IMR-90 (cell line): Measurements from ENCODE around the gene SBF2. TPM values are rescaled to one million over a fixed set of nuclear protein-coding genes. Genes with fewer than 3 reads are reported as not detected.
A peak's percentile ranks its signal among the peaks of the same experiment; 100 is the strongest.

ENCODE experiments used
- ATAC-seq: fragments of 200-7000 bp; cut with Tn5 transposase; 2 replicates; pipeline ENCODE4 v1.9.1; 2020; ENCODE audit warnings: low read depth, mild to moderate bottlenecking, moderate library complexity
- BruUV-seq: library from RNA; stranded (reverse); fragments of 400-500 nt; replicated peaks from 2 replicates; lab custom pipeline; 2021; lab: Mats Ljungman, UMichigan
- CTCF ChIA-PET: fragments of 300-600 bp; formaldehyde crosslinking; extraction: SDS; loops from one replicate; lab custom pipeline; 2021; ENCODE audit warnings: antibody characterized with exemption; lab: Yijun Ruan, JAX
- POLR2A ChIA-PET: fragments of 300-600 bp; sonication (Branson Sonifier 250); formaldehyde crosslinking; loops from one replicate; lab custom pipeline; 2022; ENCODE audit warnings: antibody characterized with exemption; ENCODE audit not compliant: unreplicated experiment; lab: Charles Lee
- DNase-seq: peaks from one replicate; pipeline ENCODE4 v3.0.0; 2013
- H2AFZ ChIP-seq: replicated peaks from 2 replicates; pipeline ENCODE3; 2013; ENCODE audit warnings: low read length, mild to moderate bottlenecking; ENCODE audit not compliant: poor library complexity
- H2AK5ac ChIP-seq: 2 replicates; pipeline ENCODE4 v1.6.1; 2013; ENCODE audit warnings: low read depth, low read length, inconsistent platforms
- H2AK9ac ChIP-seq: replicated peaks from 2 replicates; pipeline ENCODE3; 2013; ENCODE audit warnings: mild to moderate bottlenecking, low read depth, low read length, moderate library complexity; ENCODE audit not compliant: poor library complexity
- H2BK120ac ChIP-seq: 2 replicates; pipeline ENCODE4 v1.6.1; 2013; ENCODE audit warnings: low read depth, low read length, inconsistent platforms
- H2BK15ac ChIP-seq: 3 replicates; pipeline ENCODE4 v1.6.1; 2013; ENCODE audit warnings: low read depth, low read length, inconsistent platforms
- H2BK20ac ChIP-seq: 2 replicates; pipeline ENCODE4 v1.6.1; 2013; ENCODE audit warnings: low read depth, mild to moderate bottlenecking, inconsistent platforms, low read length, moderate library complexity
- H2BK5ac ChIP-seq: 2 replicates; pipeline ENCODE4 v1.6.1; 2013; ENCODE audit warnings: mild to moderate bottlenecking, low read depth, low read length, inconsistent platforms; ENCODE audit not compliant: poor library complexity, severe bottlenecking
- H3K14ac ChIP-seq: replicated peaks from 2 replicates; pipeline ENCODE4 v1.6.1; 2013; ENCODE audit warnings: low read depth, low read length, inconsistent platforms
- H3K18ac ChIP-seq: 2 replicates; pipeline ENCODE4 v1.6.1; 2013; ENCODE audit warnings: low read depth, low read length, control low read depth
- H3K23ac ChIP-seq: 2 replicates; pipeline ENCODE4 v1.6.1; 2013; ENCODE audit warnings: low read depth, low read length, inconsistent platforms
- H3K27ac ChIP-seq: 2 replicates; pipeline ENCODE4 v1.5.1; 2013; ENCODE audit warnings: mild to moderate bottlenecking, control low read depth, low read length; ENCODE audit not compliant: insufficient read depth
- H3K27me3 ChIP-seq: 2 replicates; pipeline ENCODE4 v1.6.1; 2013; ENCODE audit warnings: low read length; ENCODE audit not compliant: control insufficient read depth, insufficient read depth
- H3K36me3 ChIP-seq: 2 replicates; pipeline ENCODE4 v1.6.1; 2013; ENCODE audit warnings: low read length, mixed read lengths; ENCODE audit not compliant: control insufficient read depth, insufficient read depth
- H3K4ac ChIP-seq: 2 replicates; pipeline ENCODE4 v1.6.1; 2013; ENCODE audit warnings: low read depth, low read length, inconsistent platforms
- H3K4me1 ChIP-seq: 2 replicates; pipeline ENCODE4 v1.6.1; 2013; ENCODE audit warnings: low read length, mixed read lengths; ENCODE audit not compliant: control insufficient read depth, insufficient read depth
- H3K4me2 ChIP-seq: 2 replicates; pipeline ENCODE4 v1.6.1; 2013; ENCODE audit warnings: low read depth, mild to moderate bottlenecking, control low read depth, low read length, moderate library complexity
- H3K4me3 ChIP-seq: 2 replicates; pipeline ENCODE4 v1.5.1; 2013; ENCODE audit warnings: low read depth, mild to moderate bottlenecking, control low read depth, low read length, moderate library complexity; ENCODE audit not compliant: insufficient read depth
- H3K56ac ChIP-seq: 2 replicates; pipeline ENCODE4 v1.6.1; 2013; ENCODE audit warnings: low read length, inconsistent platforms; ENCODE audit not compliant: insufficient read depth; ENCODE audit errors: extremely low read depth
- H3K79me1 ChIP-seq, 2 experiments: 2 replicates each; pipeline ENCODE4 v1.6.1; 2013; ENCODE audit warnings: low read length in 2 of 2, inconsistent platforms in 1 of 2, low read depth in 1 of 2
- H3K9ac ChIP-seq: 2 replicates; pipeline ENCODE4 v1.6.1; 2013; ENCODE audit warnings: low read depth, low read length, control low read depth
- H3K9me1 ChIP-seq: 2 replicates; pipeline ENCODE4 v1.6.1; 2013; ENCODE audit warnings: low read length, inconsistent platforms; ENCODE audit not compliant: insufficient read depth
- H3K9me3 ChIP-seq: 2 replicates; pipeline ENCODE4 v1.6.1; 2013; ENCODE audit warnings: low read length; ENCODE audit not compliant: control insufficient read depth, insufficient read depth
- H4K20me1 ChIP-seq: 2 replicates; pipeline ENCODE4 v1.6.1; 2013; ENCODE audit warnings: low read length, inconsistent platforms; ENCODE audit not compliant: insufficient read depth
- H4K5ac ChIP-seq: 2 replicates; pipeline ENCODE4 v1.6.1; 2013; ENCODE audit warnings: mild to moderate bottlenecking, low read depth, low read length, control low read depth
- H4K8ac ChIP-seq, 2 experiments: 2 replicates each; pipeline ENCODE4 v1.6.1; 2013; ENCODE audit warnings: low read depth in 2 of 2, low read length in 2 of 2, control low read depth in 1 of 2, inconsistent platforms in 1 of 2
- H4K91ac ChIP-seq: 2 replicates; pipeline ENCODE4 v1.6.1; 2013; ENCODE audit warnings: low read depth, low read length, inconsistent platforms; ENCODE audit not compliant: insufficient read depth
- CEBPB ChIP-seq: IDR thresholded peaks from 2 replicates; pipeline ENCODE4 v1.6.1; 2012; ENCODE audit warnings: low read depth, low read length, improper control_type of control experiment
- CHD1 ChIP-seq: IDR thresholded peaks from 2 replicates; pipeline ENCODE4 v1.6.1; 2012; ENCODE audit warnings: low read depth, low read length, improper control_type of control experiment
- ELK1 ChIP-seq: fragments of 150-350 bp; IDR thresholded peaks from 2 replicates; pipeline ENCODE4 v1.6.1; 2016; ENCODE audit warnings: low read depth, mild to moderate bottlenecking, low read length, moderate library complexity, borderline replicate concordance
- FOS ChIP-seq: fragments of 150-350 bp; IDR thresholded peaks from 2 replicates; pipeline ENCODE4 v1.6.1; 2016; ENCODE audit warnings: low read depth, low read length
- MAZ ChIP-seq: IDR thresholded peaks from 2 replicates; pipeline ENCODE4 v1.6.1; 2012; ENCODE audit warnings: low read depth, mild to moderate bottlenecking, low read length, improper control_type of control experiment, moderate library complexity, borderline replicate concordance
- MXI1 ChIP-seq: IDR thresholded peaks from 2 replicates; pipeline ENCODE4 v1.6.1; 2012; ENCODE audit warnings: low read depth, mild to moderate bottlenecking, low read length, moderate library complexity, borderline replicate concordance
- NFE2L2 ChIP-seq: fragments of 150-350 bp; IDR thresholded peaks from 2 replicates; pipeline ENCODE4 v1.6.1; 2016; ENCODE audit warnings: low read depth, mild to moderate bottlenecking, low read length
- POLR2A ChIP-seq: IDR thresholded peaks from 2 replicates; pipeline ENCODE4 v1.6.1; 2012; ENCODE audit warnings: mild to moderate bottlenecking, low read depth, low read length
- RAD21 ChIP-seq: IDR thresholded peaks from 2 replicates; pipeline ENCODE4 v1.6.1; 2012; ENCODE audit warnings: low read length, improper control_type of control experiment
- RCOR1 ChIP-seq: IDR thresholded peaks from 2 replicates; pipeline ENCODE4 v1.6.1; 2012; ENCODE audit warnings: mild to moderate bottlenecking, low read length, improper control_type of control experiment; ENCODE audit not compliant: insufficient replicate concordance
- RFX5 ChIP-seq: IDR thresholded peaks from 2 replicates; pipeline ENCODE4 v1.8.0; 2012; ENCODE audit warnings: low read depth, mild to moderate bottlenecking, low read length, moderate library complexity
- WGBS, 2 experiments: methylation state at CpG; one replicate each; pipeline versions ENCODE4 v1.1.5 to v1.1.7; 2013; ENCODE audit warnings: missing lambda C conversion rate in 2 of 2; ENCODE audit not compliant: insufficient read length in 1 of 2; ENCODE audit errors: extremely low coverage in 2 of 2; 5-methylcytosine and 5-hydroxymethylcytosine counted together
- dilution Hi-C: fragments of 300-500 bp; cut with HindIII; formaldehyde crosslinking; loops from one replicate; pipeline ENCODE4 v1.14.3; 2018; ENCODE audit warnings: low sequenced_read_pairs; ENCODE audit not compliant: unreplicated experiment
- in situ Hi-C: fragments of 300-500 bp; cut with MboI; formaldehyde crosslinking; loops from 3 replicates; pipeline ENCODE4 v1.14.3; 2019; ENCODE audit warnings: low sequenced_read_pairs, inconsistent platforms, mixed read lengths
- intact Hi-C: fragments of 100-400 bp; cut with micrococcal nuclease; formaldehyde crosslinking; loops from 2 replicates; pipeline ENCODE4 v1.10.0; 2022
- polyA plus RNA-seq, 3 experiments: library from polyadenylated mRNA; depleted of rRNA; stranded (reverse); fragments of >200 nt; gene quantifications; 2 replicates each; pipeline ENCODE4 v1.2.3, GENCODE V29; 2012; ENCODE audit warnings: low replicate concordance in 1 of 3
- total RNA-seq: library from RNA; depleted of rRNA; stranded (reverse); fragments of >200 nt; gene quantifications from 2 replicates; pipeline ENCODE4 v1.2.3, GENCODE V29; 2012

The SBF2 gene
- total and polyA plus RNA-seq, 2 of the 4 experiments (the other 2 are of a cell fraction) = 23.8 to 51.8 TPM

GRCh38 chr11:10049756-10050155, 244.3 kb downstream of the SBF2 start:
- Histone ChIP-seq H2BK5ac (no peak overlapping the region), H3K56ac (no peak overlapping the region), H4K91ac (no peak overlapping the region), H3K18ac (no peak overlapping the region), H3K4me1 (peaks cover 4% of the 10 kb centered on the region; the same call in 1 of the 2 replicates), H2BK15ac (no peak overlapping the region), H3K23ac (no peak overlapping the region), H3K9ac (no peak overlapping the region), H2BK120ac (no peak overlapping the region), H3K36me3 (no peaks in the 10 kb centered on the region), H3K4me3 (no peak overlapping the region), H2BK20ac (no peak overlapping the region), H3K4me2 (no peak overlapping the region), H2AK5ac (0 out of 2 replicates have a peak overlapping the region, but pooled peaks have one; percentile 24), H3K27me3 (no peaks in the 10 kb centered on the region), H4K8ac (no peak overlapping the region), H3K9me3 (peaks cover 3% of the 10 kb centered on the region), H3K79me1 (peaks cover 16 to 26% of the 10 kb centered on the region in 2 experiments), H2AK9ac (no peak overlapping the region), H3K4ac (no peak overlapping the region), H4K5ac (no peak overlapping the region), H3K27ac (no peak overlapping the region), H3K9me1 (no peaks in the 10 kb centered on the region), H4K20me1 (0 out of 2 replicates have a peak, but pooled peaks cover 3% of the 10 kb centered on the region), H2AFZ (no peak overlapping the region), H3K14ac (no peak overlapping the region)
- ChIA-PET CTCF (interaction anchor here (1.0 kb wide), 1 partner anchor 10 kb away, joined by 3 read pairs; no protein-coding TSS in a partner anchor), POLR2A (no interaction called here)
- BruUV-seq = no TSS peak
- intact Hi-C loops (no loop called here), dilution Hi-C loops (no loop called here), in situ Hi-C loops (no loop called here)
- DNase-seq (no peak), ATAC-seq (no peak)
- no CpG with 5 or more reads among the region's 3 CpGs for WGBS, 2 experiments
- no peak for TF ChIP-seq NFE2L2
- no peak for TF ChIP-seq RCOR1
- TF ChIP-seq ELK1 = no peak
- TF ChIP-seq RAD21 = no peak
- no peak for TF ChIP-seq CHD1
- TF ChIP-seq CEBPB = no peak
- no peak for TF ChIP-seq MXI1
- TF ChIP-seq FOS = no peak
- TF ChIP-seq POLR2A = no peak
- no peak for TF ChIP-seq RFX5
- TF ChIP-seq MAZ = no peak
